H1 (cell line): ENCODE results near the gene CCDC159. TPM values are rescaled to one million over a fixed set of nuclear protein-coding genes. Genes with fewer than 3 reads are reported as not detected.
A peak's percentile ranks its signal among the peaks of the same experiment; 100 is the strongest.

Experiments used
- CTCF ChIA-PET: fragments of 300-600 bp; sonication (Branson Sonifier 250); formaldehyde crosslinking; loops from one replicate; lab custom pipeline; 2021; ENCODE audit not compliant: partially characterized antibody; lab: Charles Lee
- POLR2A ChIA-PET: fragments of 300-600 bp; sonication (Branson Sonifier 250); formaldehyde crosslinking; loops from one replicate; lab custom pipeline; 2021; ENCODE audit warnings: inconsistent platforms; ENCODE audit not compliant: partially characterized antibody; lab: Charles Lee
- DNase-seq, 2 experiments: peaks; one replicate each; pipeline versions ENCODE4 v3.0.0 to v3.0.0-alpha.2; 2010 to 2022; ENCODE audit warnings: low spot score in 2 of 2, low read depth in 1 of 2, mixed read lengths in 1 of 2
- FAIRE-seq: peaks from 2 replicates; lab custom pipeline; 2011; peaks lifted over from hg19 to GRCh38; lab: Jason Lieb, UNC
- H2AFZ ChIP-seq: 2 replicates; pipeline ENCODE4 v1.8.1; 2012; ENCODE audit warnings: low read length, inconsistent platforms
- H2AK5ac ChIP-seq: 2 replicates; pipeline ENCODE4 v1.6.1; 2013; ENCODE audit warnings: low read depth, low read length
- H2BK120ac ChIP-seq: replicated peaks from 2 replicates; pipeline ENCODE3; 2013; ENCODE audit warnings: low read depth, low read length, inconsistent platforms
- H2BK12ac ChIP-seq: 2 replicates; pipeline ENCODE4 v1.6.1; 2013; ENCODE audit warnings: low read depth, low read length
- H2BK15ac ChIP-seq: 2 replicates; pipeline ENCODE4 v1.6.1; 2013; ENCODE audit warnings: low read length
- H2BK20ac ChIP-seq: 2 replicates; pipeline ENCODE4 v1.6.1; 2013; ENCODE audit warnings: low read length
- H2BK5ac ChIP-seq: 2 replicates; pipeline ENCODE4 v1.6.1; 2013; ENCODE audit warnings: low read depth, low read length
- H3K14ac ChIP-seq: 2 replicates; pipeline ENCODE4 v1.6.1; 2013; ENCODE audit warnings: inconsistent platforms; ENCODE audit not compliant: insufficient read length
- H3K18ac ChIP-seq: 2 replicates; pipeline ENCODE4 v1.6.1; 2013; ENCODE audit warnings: low read length; ENCODE audit errors: extremely low read depth
- H3K23ac ChIP-seq: 2 replicates; pipeline ENCODE4 v1.6.1; 2013; ENCODE audit warnings: inconsistent platforms; ENCODE audit not compliant: insufficient read length
- H3K23me2 ChIP-seq: 2 replicates; pipeline ENCODE4 v1.6.1; 2013; ENCODE audit warnings: low read depth, low read length
- H3K27ac ChIP-seq: 2 replicates; pipeline ENCODE4 v1.6.1; 2011; ENCODE audit warnings: low read depth, low read length, inconsistent platforms
- H3K27me3 ChIP-seq, 4 experiments: replicated peaks in 1 of 4; 1 replicate in 1 of 4; 2 replicates in 3 of 4; pipeline versions ENCODE4 v1.6.1 to v1.8.1; 2011 to 2013; ENCODE audit warnings: low read length in 3 of 4, mild to moderate bottlenecking in 3 of 4, inconsistent platforms in 2 of 4, mixed read lengths in 2 of 4, moderate library complexity in 1 of 4; ENCODE audit not compliant: control insufficient read depth in 3 of 4, insufficient read depth in 3 of 4; ENCODE audit errors: extremely low read depth in 1 of 4
- H3K36me3 ChIP-seq, 4 experiments: 2 replicates each; pipeline versions ENCODE4 v1.6.1 to v1.8.1; 2011 to 2013; ENCODE audit warnings: mild to moderate bottlenecking in 4 of 4, low read length in 3 of 4, moderate library complexity in 2 of 4, control low read depth in 1 of 4, inconsistent platforms in 1 of 4; ENCODE audit not compliant: insufficient read depth in 4 of 4, control insufficient read depth in 2 of 4
- H3K4ac ChIP-seq: replicated peaks from 2 replicates; pipeline ENCODE3; 2013; ENCODE audit warnings: low read length, low read depth, mixed read lengths, inconsistent platforms; ENCODE audit not compliant: insufficient read length
- H3K4me1 ChIP-seq, 4 experiments: replicated peaks in 1 of 4; 1 replicate in 1 of 4; 2 replicates in 3 of 4; pipeline versions ENCODE4 v1.6.1 to v1.8.1; 2011 to 2013; ENCODE audit warnings: low read length in 3 of 4, inconsistent platforms in 2 of 4, mixed read lengths in 1 of 4; ENCODE audit not compliant: insufficient read depth in 4 of 4, control insufficient read depth in 3 of 4
- H3K4me2 ChIP-seq, 2 experiments: 2 replicates each; pipeline versions ENCODE4 v1.6.1 to v1.8.1; 2011 to 2013; ENCODE audit warnings: low read depth in 2 of 2, low read length in 2 of 2, control low read depth in 1 of 2, inconsistent platforms in 1 of 2, mild to moderate bottlenecking in 1 of 2; ENCODE audit not compliant: insufficient read depth in 1 of 2
- H3K4me3 ChIP-seq, 4 experiments: fragments of 200-600, 300-600 bp in 1 of 4; sonication (generic), shearing (Covaris generic), sonication (Bioruptor Twin) in 1 of 4; 2 replicates each; pipeline versions ENCODE4 v1.5.1 to v1.8.1; 2011 to 2016; ENCODE audit warnings: low read length in 4 of 4, low read depth in 3 of 4, control low read depth in 2 of 4, inconsistent platforms in 2 of 4, mild to moderate bottlenecking in 2 of 4, mixed read lengths in 1 of 4, moderate library complexity in 1 of 4; ENCODE audit not compliant: insufficient read depth in 2 of 4; ENCODE audit errors: extremely low read depth in 1 of 4
- H3K56ac ChIP-seq: replicated peaks from 2 replicates; pipeline ENCODE3; 2013; ENCODE audit warnings: low read depth, mild to moderate bottlenecking, mixed read lengths, low read length, inconsistent platforms; ENCODE audit not compliant: insufficient read length
- H3K79me1 ChIP-seq: 2 replicates; pipeline ENCODE4 v1.6.1; 2013; ENCODE audit warnings: low read depth, low read length, control low read depth
- H3K79me2 ChIP-seq, 2 experiments: 2 replicates each; pipeline versions ENCODE4 v1.6.1 to v1.8.1; 2012 to 2013; ENCODE audit warnings: low read length in 2 of 2, mild to moderate bottlenecking in 2 of 2, inconsistent platforms in 1 of 2; ENCODE audit not compliant: insufficient read depth in 2 of 2, control insufficient read depth in 1 of 2
- H3K9ac ChIP-seq, 4 experiments: replicated peaks in 1 of 4; 1 replicate in 1 of 4; 2 replicates in 3 of 4; pipeline versions ENCODE4 v1.6.1 to v1.8.1; 2011 to 2013; ENCODE audit warnings: low read depth in 3 of 4, low read length in 3 of 4, control low read depth in 2 of 4, mild to moderate bottlenecking in 2 of 4, moderate library complexity in 2 of 4, inconsistent platforms in 1 of 4; ENCODE audit errors: extremely low read depth in 1 of 4
- H3K9me3 ChIP-seq, 2 experiments: 2 replicates each; pipeline versions ENCODE4 v1.6.1 to v1.8.1; 2012 to 2013; ENCODE audit warnings: mild to moderate bottlenecking in 2 of 2, moderate library complexity in 2 of 2, control low read depth in 1 of 2, inconsistent platforms in 1 of 2, low read depth in 1 of 2, low read length in 1 of 2, mixed read lengths in 1 of 2; ENCODE audit not compliant: insufficient read depth in 2 of 2
- H4K20me1 ChIP-seq, 2 experiments: replicated peaks in 1 of 2; 2 replicates each; pipeline versions ENCODE3 to v1.8.1; 2011 to 2013; ENCODE audit warnings: inconsistent platforms in 2 of 2, low read length in 2 of 2, mild to moderate bottlenecking in 1 of 2; ENCODE audit not compliant: insufficient read depth in 2 of 2, control insufficient read depth in 1 of 2
- H4K5ac ChIP-seq: 2 replicates; pipeline ENCODE4 v1.6.1; 2013; ENCODE audit warnings: low read length, low read depth, mixed read lengths, inconsistent platforms; ENCODE audit not compliant: insufficient read length
- H4K8ac ChIP-seq: 2 replicates; pipeline ENCODE4 v1.8.0; 2013; ENCODE audit warnings: mild to moderate bottlenecking, moderate library complexity, low read length, inconsistent platforms; ENCODE audit not compliant: insufficient read depth; ENCODE audit errors: extremely low read depth
- H4K91ac ChIP-seq: replicated peaks from 2 replicates; pipeline ENCODE3; 2013; ENCODE audit warnings: low read length, mixed read lengths, inconsistent platforms; ENCODE audit not compliant: insufficient read length
- GABPA ChIP-seq: IDR thresholded peaks from 2 replicates; pipeline ENCODE4 v1.6.1; 2011; ENCODE audit warnings: mild to moderate bottlenecking, low read length, moderate library complexity, borderline replicate concordance; ENCODE audit not compliant: insufficient read depth
- WGBS, 2 experiments: shearing (Covaris generic) in 1 of 2; methylation state at CpG; one replicate each; pipeline versions ENCODE4 v1.1.6 to v1.1.7; 2013 to 2015; ENCODE audit warnings: low lambda C conversion rate in 2 of 2, mixed read lengths in 2 of 2, inconsistent platforms in 1 of 2, low coverage in 1 of 2, missing lambda C conversion rate in 1 of 2; ENCODE audit not compliant: insufficient replicate concordance in 2 of 2, insufficient coverage in 1 of 2, insufficient read length in 1 of 2; ENCODE audit errors: extremely low coverage in 1 of 2, missing lambda C conversion rate in 1 of 2; 5-methylcytosine and 5-hydroxymethylcytosine counted together
- polyA plus RNA-seq, 7 experiments: library from polyadenylated mRNA; depleted of rRNA in 3 of 7; stranded (reverse) in 5 of 7; unstranded in 2 of 7; fragments of >200 nt in 5 of 7; fragments of 200-250 nt in 2 of 7; gene quantifications; 1 replicate in 5 of 7; 2 replicates in 1 of 7; 4 replicates in 1 of 7; pipeline versions ENCODE4 v1.2.1 to v1.2.3, GENCODE V29; 2011 to 2013; ENCODE audit warnings: missing spikeins in 2 of 7, mixed read lengths in 2 of 7
- total RNA-seq: library from RNA; stranded (reverse); fragmentation: NEBNext Ultra II Directional; extraction: Animal tissue kit (Norgen Biotek cat#: 25700); gene quantifications from 2 replicates; pipeline ENCODE4 v1.2.1, GENCODE V29; 2021
- TF ChIP-seq, protein P1 (sequence below): IDR thresholded peaks from 2 replicates; pipeline ENCODE4 v1.6.1; 2012; ENCODE audit warnings: low read length, inconsistent platforms

Gene CCDC159
- total and polyA plus RNA-seq, 2 of the 8 experiments (the other 6 are each of a cell fraction or from before 2014, with no cell fraction given) = 4.0 to 5.4 TPM

GRCh38 chr19:11347546-11348039 lies 1.3 kb downstream of the CCDC159 start:
- peaks cover 0 to 6% of the 10 kb centered on the region in 2 experiments; a peak in 1 of 4 replicates for H3K9me3 ChIP-seq
- no peaks in the 10 kb centered on the region for H4K20me1 ChIP-seq
- H3K4me2 ChIP-seq = peak overlapping the region in 1 of 2 experiments; percentile 99; a peak in 1 of 4 replicates
- TF ChIP-seq GABPA = no peak
- TF ChIP-seq, protein P1, sequence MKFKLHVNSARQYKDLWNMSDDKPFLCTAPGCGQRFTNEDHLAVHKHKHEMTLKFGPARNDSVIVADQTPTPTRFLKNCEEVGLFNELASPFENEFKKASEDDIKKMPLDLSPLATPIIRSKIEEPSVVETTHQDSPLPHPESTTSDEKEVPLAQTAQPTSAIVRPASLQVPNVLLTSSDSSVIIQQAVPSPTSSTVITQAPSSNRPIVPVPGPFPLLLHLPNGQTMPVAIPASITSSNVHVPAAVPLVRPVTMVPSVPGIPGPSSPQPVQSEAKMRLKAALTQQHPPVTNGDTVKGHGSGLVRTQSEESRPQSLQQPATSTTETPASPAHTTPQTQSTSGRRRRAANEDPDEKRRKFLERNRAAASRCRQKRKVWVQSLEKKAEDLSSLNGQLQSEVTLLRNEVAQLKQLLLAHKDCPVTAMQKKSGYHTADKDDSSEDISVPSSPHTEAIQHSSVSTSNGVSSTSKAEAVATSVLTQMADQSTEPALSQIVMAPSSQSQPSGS = no peak
- no peak overlapping the region for H2BK15ac ChIP-seq
- no peaks in the 10 kb centered on the region for H3K27me3 ChIP-seq
- no peak overlapping the region for H2BK120ac ChIP-seq
- H2BK20ac ChIP-seq = no peak overlapping the region
- ChIA-PET CTCF (interaction anchor here (0.7 to 1.7 kb wide), 8 partner anchors 9 to 138 kb away, joined by 3 to 5 read pairs (median 4); no protein-coding TSS in a partner anchor), POLR2A (interaction anchor here (0.7 to 1.5 kb wide), 4 partner anchors 17 to 59 kb away, joined by 3 to 5 read pairs (median 3); no protein-coding TSS in a partner anchor)
- H2AFZ ChIP-seq = no peak overlapping the region
- no peaks in the 10 kb centered on the region for H3K36me3 ChIP-seq
- peaks cover 14% of the 10 kb centered on the region for H3K23me2 ChIP-seq
- no peak overlapping the region for H3K27ac ChIP-seq
- H4K8ac ChIP-seq = no peak overlapping the region
- no peak overlapping the region for H4K91ac ChIP-seq
- H3K9ac ChIP-seq = no peak overlapping the region
- H3K18ac ChIP-seq = no peak overlapping the region
- H3K56ac ChIP-seq = no peak overlapping the region
- H3K4me1 ChIP-seq = peaks cover 0 to 10% (median 6%) of the 10 kb centered on the region in 4 experiments; a peak in 5 of 7 replicates
- WGBS, 2 experiments = 82% methylated on average over 7 of the region's 7 CpGs; no CpG with 5 or more reads in 1 of the 2 experiments
- no peak overlapping the region for H3K14ac ChIP-seq
- peaks cover 0 to 3% of the 10 kb centered on the region in 2 experiments; a peak in 1 of 4 replicates for H3K79me2 ChIP-seq
- H3K79me1 ChIP-seq = peaks cover 5% of the 10 kb centered on the region; the same call in 1 of the 2 replicates
- H2AK5ac ChIP-seq = no peak overlapping the region
- no peak for FAIRE-seq
- H4K5ac ChIP-seq = no peak overlapping the region
- H2BK12ac ChIP-seq = no peak overlapping the region
- no peak for DNase-seq
- no peak overlapping the region for H3K23ac ChIP-seq
- H2BK5ac ChIP-seq = no peak overlapping the region
- no peak overlapping the region for H3K4me3 ChIP-seq
- H3K4ac ChIP-seq = no peak overlapping the region
